HK-2 (cell line): ENCODE results near the gene MN1.

Experiments
- DNase-seq: peaks from one replicate; pipeline ENCODE4 v3.0.0-alpha.2; 2018; ENCODE audit not compliant: unreplicated experiment

MN1 gene

GRCh38 chr22:27716074-27716473 is 85.5 kb downstream of the MN1 start:
- DNase-seq = no peak

GRCh38 chr22:27715106-27715505 is 86.5 kb downstream of the MN1 start:
- DNase-seq = no peak

DNA sequence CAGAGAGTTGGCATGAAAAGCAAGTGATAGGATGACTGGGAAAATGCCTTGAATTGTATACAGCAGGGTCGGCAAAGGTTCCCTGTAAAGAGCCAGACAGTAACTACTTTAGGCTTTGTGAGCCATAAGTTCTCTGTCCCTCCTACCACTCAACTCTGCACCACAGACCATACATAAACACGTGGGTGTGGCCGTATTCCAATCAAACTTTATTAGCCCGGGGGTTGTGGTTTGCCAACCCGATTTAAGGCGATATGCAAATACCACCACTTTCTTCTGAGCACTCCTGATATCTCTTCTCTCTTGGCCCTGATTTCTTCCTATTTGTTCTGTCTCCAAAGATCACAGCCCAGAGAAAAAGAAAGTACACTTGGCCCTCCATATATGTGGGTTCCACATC is 87.5 kb downstream of the MN1 start:
- DNase-seq = no peak

DNA sequence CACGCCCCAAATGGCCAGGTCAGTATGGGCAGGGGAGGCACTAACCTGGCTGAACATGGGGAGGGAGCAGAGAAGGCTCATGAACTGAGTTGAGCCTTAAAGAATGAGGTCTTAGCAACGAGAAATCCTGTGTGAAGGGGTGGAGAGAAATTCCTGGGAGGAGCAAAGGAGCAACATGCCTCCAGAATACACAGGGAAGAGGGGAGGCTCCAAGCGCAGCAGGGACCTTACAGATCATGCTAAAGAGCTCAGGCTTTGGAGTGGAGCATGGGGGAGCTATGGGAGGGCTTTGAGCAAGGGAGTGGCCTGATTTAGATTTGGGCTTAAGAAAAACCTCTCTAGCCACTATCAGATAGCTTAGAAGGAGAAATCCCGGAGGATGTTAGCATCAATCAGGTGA is 88.1 kb downstream of the MN1 start:
- no peak for DNase-seq

- no peak for DNase-seq
Observed at GRCh38 chr22:27711756-27712155, 89.8 kb downstream of the MN1 start.

DNA sequence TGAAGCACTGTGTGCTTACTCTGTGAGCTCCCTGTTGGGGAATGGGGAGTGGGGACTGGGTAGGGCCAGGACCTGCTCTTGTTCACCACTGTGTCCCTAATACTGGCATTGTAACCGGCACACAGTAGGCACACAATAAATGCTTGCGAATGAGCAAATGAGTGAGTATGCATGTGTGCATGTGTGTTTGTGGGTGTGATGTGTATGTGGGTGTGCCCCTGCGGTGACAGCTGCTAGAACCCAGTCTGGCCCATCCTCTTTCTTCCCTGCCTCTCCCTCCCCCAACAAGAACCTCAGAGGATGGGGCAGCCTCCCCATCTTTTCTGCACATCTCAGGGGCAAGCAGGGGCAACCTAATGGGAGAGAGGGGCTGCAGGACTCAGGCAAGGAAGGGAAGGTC is 90.5 kb downstream of the MN1 start:
- DNase-seq = no peak

DNA sequence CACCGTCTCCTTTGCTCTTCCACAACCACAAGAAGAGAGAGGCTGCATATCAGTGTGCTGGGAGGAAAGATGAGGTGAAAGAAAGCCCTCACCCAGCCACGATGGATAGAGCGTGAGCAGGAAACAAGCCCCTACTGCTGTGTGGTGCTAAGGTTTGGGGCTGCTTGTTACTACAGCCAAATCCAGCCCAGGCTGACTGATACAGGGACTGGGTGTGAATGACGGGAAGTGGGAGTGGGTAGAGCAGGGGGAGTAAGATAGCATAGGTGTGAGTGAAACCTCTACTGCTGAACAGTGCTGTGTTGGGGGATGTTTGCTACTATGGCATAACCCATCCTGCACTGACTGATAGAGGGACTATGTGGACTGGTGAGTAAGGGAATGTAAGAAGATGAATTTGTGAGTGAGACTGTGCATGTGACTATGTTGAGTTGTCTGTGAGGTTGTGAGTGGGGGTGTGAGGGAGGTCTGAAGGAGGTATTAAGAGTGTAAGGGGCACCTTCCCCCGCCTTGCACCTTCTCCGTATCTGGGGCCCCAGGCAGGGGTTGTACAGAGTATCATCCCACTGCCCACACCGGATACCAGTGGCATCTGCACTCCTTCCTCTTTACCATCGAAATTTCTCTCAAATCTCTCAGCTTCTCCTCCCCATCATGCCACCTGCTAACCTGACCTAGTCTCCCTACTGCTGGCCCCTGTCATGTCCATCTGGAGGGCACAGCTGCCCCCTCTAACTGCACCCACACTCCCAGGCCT is 91.5 kb downstream of the MN1 start:
- DNase-seq = no peak

DNA sequence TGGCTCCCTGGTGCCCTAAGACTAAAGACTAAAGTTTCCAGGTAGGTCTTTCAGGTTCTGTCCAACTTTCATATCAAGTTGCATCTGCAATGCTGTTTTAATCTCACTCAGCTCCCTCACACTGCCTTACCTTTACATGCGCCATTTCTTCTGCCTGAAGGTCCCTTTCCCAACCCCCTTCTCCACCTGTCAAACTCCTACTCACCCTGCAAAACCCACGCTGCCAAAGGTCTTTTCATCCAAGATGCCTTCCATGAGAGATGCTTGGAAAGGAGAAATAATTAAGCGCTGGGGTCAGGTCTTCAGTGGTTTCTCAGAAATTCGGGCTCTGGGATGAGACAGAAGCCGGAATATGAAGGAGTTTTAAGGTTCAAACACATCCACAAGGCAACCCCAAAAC is 95.1 kb downstream of the MN1 start:
- no peak for DNase-seq

DNA sequence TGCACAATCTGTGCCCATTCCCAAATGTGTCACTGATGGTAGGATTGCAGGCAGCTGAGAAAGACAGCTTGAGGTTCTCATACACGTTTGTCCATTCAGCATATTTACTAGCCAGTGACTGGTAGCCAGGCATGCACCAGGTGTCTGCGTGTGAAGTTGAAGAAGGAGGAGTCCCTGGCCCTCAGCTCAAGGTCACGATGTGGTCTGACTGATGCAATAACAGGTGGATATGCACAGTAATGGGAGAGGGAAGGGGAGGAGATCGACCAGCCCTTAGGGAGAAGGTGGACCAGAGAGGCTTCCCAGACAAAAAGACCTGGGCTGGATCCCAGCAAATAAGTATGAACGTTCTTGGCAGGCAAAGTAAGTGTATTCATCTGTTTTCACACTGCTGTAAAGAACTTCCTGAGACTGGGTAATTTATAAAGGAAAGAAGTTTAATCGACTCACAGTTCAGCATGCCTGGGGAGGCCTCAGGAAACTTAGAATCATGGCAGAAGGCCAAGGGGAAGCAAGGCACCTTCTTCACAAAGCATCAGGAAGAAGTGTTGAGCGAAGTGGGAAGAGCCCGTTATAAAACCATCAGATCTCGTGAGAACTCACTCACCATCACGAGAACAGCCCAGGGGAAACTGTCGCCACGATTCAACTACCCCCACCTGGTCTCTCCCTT is 96.0 kb downstream of the MN1 start:
- no peak for DNase-seq

DNA sequence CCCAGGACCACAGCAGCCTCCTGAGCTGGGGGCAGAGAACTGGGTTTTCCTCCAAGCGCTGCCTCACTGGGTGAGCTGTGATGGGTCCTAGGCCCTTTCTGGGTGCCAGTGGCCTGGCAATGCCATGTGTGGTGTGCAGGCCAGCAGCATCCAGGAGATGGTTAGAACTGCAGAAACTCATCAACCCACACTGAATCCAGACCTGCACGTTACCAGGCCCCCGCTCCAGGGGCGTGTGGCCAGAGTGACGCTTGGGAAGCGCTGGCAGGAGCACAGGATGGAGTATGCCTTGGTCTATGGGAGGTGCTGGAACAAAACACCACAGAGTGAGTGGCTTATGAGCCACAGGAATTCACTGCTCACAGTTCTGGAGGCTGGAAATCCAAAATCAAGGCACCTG is 97.0 kb downstream of the MN1 start:
- no peak for DNase-seq

GRCh38 chr22:27699383-27700019 is 102.1 kb downstream of the MN1 start:
- no peak for DNase-seq

DNA sequence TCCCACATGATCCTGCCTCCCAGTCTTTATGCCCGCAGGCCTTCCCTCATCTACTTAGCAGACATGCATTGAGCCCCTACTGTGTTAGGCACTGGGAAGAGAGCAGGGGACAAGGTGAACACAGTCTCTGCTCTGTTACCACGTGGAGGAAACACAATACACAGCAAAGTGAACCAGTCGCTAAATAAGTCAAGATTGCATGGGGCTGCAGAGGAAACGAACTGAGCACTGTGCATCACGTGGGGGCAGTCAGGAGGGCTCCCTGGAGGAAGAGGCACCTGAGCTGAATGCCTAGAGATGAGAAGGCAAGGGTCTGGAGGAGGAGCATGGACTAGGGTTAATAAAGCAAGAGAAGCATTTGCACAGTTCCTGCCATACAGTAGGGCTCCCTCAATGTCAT is 102.7 kb downstream of the MN1 start:
- no peak for DNase-seq
